Measurements from ENCODE around the gene CD19.
"Not testable (repeated sequence)": the region's sequence is repeated elsewhere in the genome, so short reads cannot be mapped to it uniquely, and the experiment has no call there.

Gene CD19

DNA sequence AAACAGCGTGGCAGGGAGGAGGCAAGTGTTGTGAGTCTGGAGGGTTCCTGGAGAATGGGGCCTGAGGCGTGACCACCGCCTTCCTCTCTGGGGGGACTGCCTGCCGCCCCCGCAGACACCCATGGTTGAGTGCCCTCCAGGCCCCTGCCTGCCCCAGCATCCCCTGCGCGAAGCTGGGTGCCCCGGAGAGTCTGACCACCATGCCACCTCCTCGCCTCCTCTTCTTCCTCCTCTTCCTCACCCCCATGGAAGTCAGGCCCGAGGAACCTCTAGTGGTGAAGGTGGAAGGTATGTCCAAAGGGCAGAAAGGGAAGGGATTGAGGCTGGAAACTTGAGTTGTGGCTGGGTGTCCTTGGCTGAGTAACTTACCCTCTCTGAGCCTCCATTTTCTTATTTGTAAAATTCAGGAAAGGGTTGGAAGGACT, at the start of gene CD19:
CD19 (plus strand) TSS at position 171 of the 425 bp plus-strand sequence; CDS start at position 201, 30 bp downstream.
- Histone ChIP-seq H3K9ac (peak within 1 kb of the TSS; percentile 79 to 96 (median 92)), H4K20me1 (peaks cover 0 to 27% (median 2%) of the 10 kb centered on the region in 11 experiments; a peak in 10 of 22 replicates), H3K9me3 (replicated peaks in 1 of 11) (peaks cover 0 to 6% (median 0%) of the 10 kb centered on the region in 11 experiments; a peak in 2 of 22 replicates), H3K27me3 (no peaks in the 10 kb centered on the region), H3K4me1 (peaks cover 49 to 90% (median 83%) of the 10 kb centered on the region in 10 experiments), H3K4me3 (peak within 1 kb of the TSS; percentile 37 to 95 (median 87)), H3K36me3 (peaks cover 0 to 37% (median 33%) of the 10 kb centered on the region in 11 experiments; a peak in 18 of 22 replicates), H3K4me2 (peak within 1 kb of the TSS; percentile 82 to 98 (median 94)), H3K27ac (peak within 1 kb of the TSS; percentile 81 to 94 (median 92))
- no peak for TF ChIP-seq Cebpa-rat (IDR thresholded peaks at IDR 0.05)

DNA sequence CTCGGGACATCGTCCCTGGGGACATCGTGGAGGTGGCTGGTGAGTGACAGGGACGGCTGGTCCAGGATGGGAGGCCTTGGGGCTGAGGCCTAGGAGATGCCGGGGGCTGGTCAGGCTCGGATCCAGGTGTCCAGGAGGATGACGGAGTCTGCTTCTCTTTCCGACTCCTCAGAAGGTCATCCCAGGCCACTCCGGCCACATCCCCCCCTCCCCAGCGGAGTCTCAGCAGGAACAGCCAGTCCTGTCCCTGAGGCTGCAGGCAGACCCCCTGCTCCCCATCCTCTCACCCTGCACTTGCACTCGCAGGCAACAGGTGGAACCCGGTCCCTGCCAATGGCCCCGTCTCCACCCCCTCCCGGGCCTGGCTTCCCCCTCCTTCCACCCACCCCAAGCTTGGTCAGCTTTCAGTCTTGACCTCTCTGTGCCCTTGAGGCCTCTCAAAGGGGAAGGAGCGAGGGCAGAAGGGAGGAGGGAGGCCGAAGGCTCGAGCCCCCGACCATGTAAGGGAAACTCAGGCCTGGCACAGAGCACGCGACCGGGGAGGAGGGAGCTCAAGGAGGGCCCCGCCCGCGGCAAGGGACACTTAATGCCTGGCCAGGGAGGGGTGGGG, 49.1 kb upstream of the CD19 start:
- H3K9ac ChIP-seq, result peak overlapping the region in 7 of 11 experiments; percentile 5 to 38 (median 10); a peak in 4 of 22 replicates
- H4K20me1 ChIP-seq, result no peaks in the 10 kb centered on the region
- H3K4me3 ChIP-seq, result no peak overlapping the region
- no peaks in the 10 kb centered on the region for H3K9me3 ChIP-seq (replicated peaks in 1 of 11)
- peak overlapping the region in 2 of 11 experiments; percentile 7 to 24; a peak in 1 of 22 replicates for H3K4me2 ChIP-seq
- TF ChIP-seq Cebpa-rat (IDR thresholded peaks at IDR 0.05), result no peak
- H3K36me3 ChIP-seq, result no peaks in the 10 kb centered on the region; a peak in 1 of 22 replicates
- H3K27me3 ChIP-seq, result no peaks in the 10 kb centered on the region
- H3K27ac ChIP-seq, result no peak overlapping the region
- H3K4me1 ChIP-seq, result peaks cover 13 to 60% (median 48%) of the 10 kb centered on the region in 10 experiments

DNA sequence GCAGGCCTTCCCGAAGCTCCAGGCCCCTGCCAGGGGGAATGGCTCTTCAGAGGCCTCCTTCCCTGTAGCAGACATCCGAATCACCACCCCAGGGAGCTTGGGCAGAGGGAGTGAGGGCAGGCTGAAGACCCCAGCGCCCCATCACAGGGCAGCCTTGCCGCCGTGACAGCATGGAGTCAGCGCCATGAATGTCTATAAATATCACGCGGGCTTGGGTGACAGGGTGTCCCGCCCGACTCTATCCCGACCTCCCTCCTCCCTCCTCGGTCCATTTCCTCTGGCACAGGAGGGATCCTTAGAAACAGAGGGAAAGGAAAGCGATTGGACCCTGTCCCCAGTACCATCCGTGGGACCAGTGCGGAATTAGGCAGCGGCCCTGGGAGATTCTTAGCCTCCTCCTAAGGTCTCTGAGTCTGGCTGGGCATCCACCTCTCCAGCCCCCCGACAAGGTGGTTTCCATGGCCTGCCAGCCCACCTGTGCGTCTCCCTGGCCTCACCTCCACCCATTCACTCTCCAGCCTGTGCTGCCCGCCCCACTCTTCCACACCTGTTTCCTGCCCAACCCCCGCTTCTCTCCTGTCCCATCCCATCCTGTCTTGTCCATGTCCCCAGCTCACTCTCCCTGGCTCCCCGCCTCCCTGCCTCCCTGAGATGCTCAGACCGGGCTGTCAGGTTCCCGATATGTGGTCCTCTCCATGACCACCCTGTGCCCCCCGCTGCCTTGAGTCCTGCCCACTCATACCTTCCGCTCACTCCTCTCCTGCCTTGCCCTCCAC, 48.4 kb upstream of the CD19 start:
- Histone ChIP-seq H3K4me1 (peaks cover 13 to 52% (median 40%) of the 10 kb centered on the region in 10 experiments; a peak in 19 of 20 replicates), H3K4me3 (no peak overlapping the region), H3K9me3 (replicated peaks in 1 of 11) (no peaks in the 10 kb centered on the region), H4K20me1 (no peaks in the 10 kb centered on the region), H3K27me3 (no peaks in the 10 kb centered on the region), H3K36me3 (no peaks in the 10 kb centered on the region; a peak in 1 of 22 replicates), H3K27ac (no peak overlapping the region), H3K9ac (peak overlapping the region in 5 of 11 experiments; percentile 5 to 38 (median 10); a peak in 3 of 22 replicates), H3K4me2 (peak overlapping the region in 3 of 11 experiments; percentile 7 to 24 (median 7); a peak in 2 of 22 replicates)
- no peak for TF ChIP-seq Cebpa-rat (IDR thresholded peaks at IDR 0.05)

DNA sequence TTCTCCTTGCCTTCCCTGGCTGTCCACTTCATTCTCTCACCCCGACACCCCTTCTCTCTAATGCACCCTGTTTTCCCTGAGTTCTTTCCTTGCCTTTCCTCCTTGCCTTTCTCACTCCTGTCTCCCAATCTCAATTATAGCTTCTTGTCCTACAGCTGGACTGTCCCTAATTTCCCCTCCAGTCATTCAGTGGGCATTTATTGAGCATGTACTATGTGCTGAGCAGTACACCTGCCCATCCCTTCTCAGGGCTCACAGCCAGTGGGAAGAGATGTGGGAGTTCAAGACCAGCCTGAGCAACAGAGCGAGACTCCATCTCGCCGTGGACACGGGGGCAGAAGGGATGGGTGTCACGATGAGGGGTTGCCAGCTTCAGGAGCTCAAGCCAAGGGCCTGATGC, 47.7 kb upstream of the CD19 start:
- Histone ChIP-seq H3K4me2 (no peak overlapping the region), H3K27me3 (no peaks in the 10 kb centered on the region), H3K36me3 (peaks cover 0 to 4% (median 0%) of the 10 kb centered on the region in 11 experiments; a peak in 1 of 22 replicates), H3K27ac (no peak overlapping the region), H3K4me1 (peaks cover 10 to 46% (median 34%) of the 10 kb centered on the region in 10 experiments; a peak in 19 of 20 replicates), H3K9me3 (replicated peaks in 1 of 11) (no peaks in the 10 kb centered on the region), H3K4me3 (no peak overlapping the region), H4K20me1 (no peaks in the 10 kb centered on the region), H3K9ac (0 out of 22 replicates have a peak overlapping the region, but pooled peaks of 1 of the 11 experiments have one; percentile 3)
- no peak for TF ChIP-seq Cebpa-rat (IDR thresholded peaks at IDR 0.05)

DNA sequence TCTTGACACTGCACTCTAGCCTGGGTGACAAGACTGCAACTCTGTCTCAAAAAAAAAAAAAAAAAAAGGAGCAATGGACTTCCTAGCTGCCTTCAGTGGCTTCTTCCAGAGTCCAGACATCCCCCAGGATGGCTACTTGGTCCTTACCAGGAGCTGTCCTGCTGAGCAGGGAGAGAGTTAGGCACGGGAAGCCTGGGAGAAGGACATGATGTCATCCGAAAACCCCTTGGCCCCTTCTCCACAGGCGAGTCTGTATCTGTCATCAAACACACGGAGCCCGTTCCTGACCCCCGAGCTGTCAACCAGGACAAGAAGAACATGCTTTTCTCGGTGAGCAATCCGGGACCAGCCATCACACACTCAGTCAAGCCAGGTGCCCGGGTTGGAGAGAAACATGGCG, 44.8 kb upstream of the CD19 start:
- no peak overlapping the region for H3K27ac ChIP-seq
- peaks cover 0 to 33% (median 19%) of the 10 kb centered on the region in 10 experiments; a peak in 15 of 20 replicates for H3K4me1 ChIP-seq
- no peak overlapping the region for H3K4me3 ChIP-seq
- H3K27me3 ChIP-seq, result no peaks in the 10 kb centered on the region
- no peaks in the 10 kb centered on the region for H4K20me1 ChIP-seq
- TF ChIP-seq Cebpa-rat (IDR thresholded peaks at IDR 0.05), result no peak
- H3K36me3 ChIP-seq, result peaks cover 0 to 4% (median 0%) of the 10 kb centered on the region in 11 experiments; a peak in 1 of 22 replicates
- no peaks in the 10 kb centered on the region for H3K9me3 ChIP-seq (replicated peaks in 1 of 11)
- no peak overlapping the region for H3K9ac ChIP-seq
- no peak overlapping the region for H3K4me2 ChIP-seq

DNA sequence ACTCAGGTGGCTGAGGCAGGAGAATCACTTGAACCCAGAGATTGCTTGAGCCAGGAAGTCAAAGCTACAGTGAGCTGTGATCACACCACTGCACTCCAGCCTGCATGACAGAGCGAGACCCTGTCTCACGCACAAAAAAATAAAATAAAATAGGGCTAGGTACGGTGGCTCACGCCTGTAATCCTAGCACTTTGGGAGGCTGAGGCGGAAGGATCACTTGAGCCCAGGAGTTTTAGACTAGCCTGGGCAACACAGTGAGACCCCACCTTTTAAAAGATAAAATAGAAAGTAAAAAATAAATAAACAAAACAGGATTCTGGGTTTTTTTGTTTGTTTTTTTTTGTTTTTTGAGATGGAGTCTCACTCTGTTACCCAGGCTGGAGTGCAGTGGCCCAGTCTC, 41.4 kb upstream of the CD19 start:
- H4K20me1 ChIP-seq; H3K27ac ChIP-seq; H3K9ac ChIP-seq; H3K27me3 ChIP-seq; H3K4me3 ChIP-seq; H3K9me3 ChIP-seq (replicated peaks in 1 of 11); H3K4me2 ChIP-seq: not testable (repeated sequence)
- Histone ChIP-seq H3K36me3 (peaks cover 0 to 12% (median 0%) of the 10 kb centered on the region in 11 experiments; a peak in 6 of 22 replicates), H3K4me1 (peaks cover 0 to 40% (median 33%) of the 10 kb centered on the region in 10 experiments; a peak in 15 of 20 replicates)

DNA sequence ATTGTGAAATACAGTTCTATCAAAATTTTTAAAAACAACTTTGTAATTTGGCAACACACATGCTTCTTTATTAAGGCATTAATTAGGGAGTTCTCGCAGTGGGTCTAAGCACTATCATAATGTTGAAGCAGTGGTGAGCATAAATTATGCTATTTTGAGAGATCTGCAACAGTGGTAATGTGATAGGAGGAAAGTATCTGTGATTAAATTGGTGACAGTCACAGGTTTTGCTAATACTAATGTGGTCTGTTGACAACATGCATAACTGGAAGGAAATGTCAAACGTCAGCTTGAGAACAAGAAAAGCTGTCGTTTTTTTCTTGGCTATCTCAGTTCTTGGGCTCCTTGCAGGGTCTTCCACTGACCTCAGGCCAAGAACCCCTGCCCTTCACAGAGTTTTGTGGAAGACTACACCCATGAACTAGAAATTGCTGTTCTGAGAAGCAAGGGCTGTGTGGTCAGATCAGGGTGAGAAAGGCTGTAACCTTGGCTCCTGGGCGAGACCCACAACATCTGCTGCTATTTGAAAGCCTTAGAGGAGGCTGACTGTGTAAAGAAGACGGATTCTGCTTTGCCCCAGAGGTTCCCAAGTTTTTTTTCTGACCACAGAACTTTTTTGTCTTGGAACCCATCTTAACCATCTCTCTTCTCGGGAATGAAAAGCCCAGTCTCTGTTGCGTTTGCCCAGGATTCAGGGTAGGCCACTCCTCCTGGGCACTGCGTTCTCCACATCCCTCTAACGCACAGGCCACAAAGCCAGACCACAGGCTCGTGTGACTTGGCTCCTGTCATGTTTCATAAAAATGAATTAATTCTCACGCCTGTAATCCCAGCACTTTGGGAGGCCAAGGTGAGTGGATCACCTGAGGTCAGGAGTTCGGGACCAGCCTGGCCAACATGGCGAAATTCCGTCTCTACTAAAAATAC, 39.5 kb upstream of the CD19 start:
- Histone ChIP-seq H3K4me3 (no peak overlapping the region), H3K27ac (peak overlapping the region in 6 of 11 experiments; percentile 3 to 63 (median 24); a peak in 9 of 22 replicates), H4K20me1 (no peaks in the 10 kb centered on the region), H3K27me3 (no peaks in the 10 kb centered on the region), H3K36me3 (peaks cover 0 to 12% (median 0%) of the 10 kb centered on the region in 11 experiments; a peak in 7 of 22 replicates), H3K4me1 (peaks cover 0 to 30% (median 26%) of the 10 kb centered on the region in 10 experiments; a peak in 15 of 20 replicates), H3K4me2 (peak overlapping the region in 7 of 11 experiments; percentile 15 to 43 (median 32); a peak in 11 of 22 replicates), H3K9ac (peak overlapping the region in 4 of 11 experiments; percentile 25 to 52 (median 45); a peak in 5 of 22 replicates), H3K9me3 (replicated peaks in 1 of 11) (no peaks in the 10 kb centered on the region)
- 0 out of 22 replicates have a peak, but pooled peaks of 1 of the 11 experiments have one; percentile 14 for TF ChIP-seq Cebpa-rat (IDR thresholded peaks at IDR 0.05)

DNA sequence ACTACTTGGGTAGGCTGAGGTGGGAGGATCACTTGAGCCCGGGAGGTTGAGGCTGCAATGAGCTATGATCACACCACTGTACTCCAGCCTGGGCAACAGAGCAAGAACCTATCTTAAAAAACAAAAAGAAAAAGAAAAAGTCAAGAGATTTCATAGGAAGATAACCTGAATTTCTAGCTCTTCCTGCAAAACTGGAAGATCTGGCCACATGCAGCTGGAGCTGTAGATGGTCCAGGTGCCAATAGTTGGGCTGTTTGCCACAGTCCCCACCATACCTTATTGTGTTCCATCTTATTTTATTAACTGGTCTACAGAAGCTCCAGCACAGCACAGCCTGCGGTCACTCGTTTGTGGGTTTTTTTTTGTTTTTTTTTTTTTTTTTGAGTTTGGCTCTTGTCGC, 38.5 kb upstream of the CD19 start:
- Histone ChIP-seq H3K4me2 (no peak overlapping the region), H3K27ac (no peak overlapping the region), H3K9ac (no peak overlapping the region), H3K27me3 (no peaks in the 10 kb centered on the region), H3K9me3 (replicated peaks in 1 of 11) (no peaks in the 10 kb centered on the region), H3K36me3 (peaks cover 0 to 19% (median 7%) of the 10 kb centered on the region in 11 experiments; a peak in 14 of 22 replicates), H3K4me3 (no peak overlapping the region), H4K20me1 (no peaks in the 10 kb centered on the region), H3K4me1 (peaks cover 0 to 30% (median 26%) of the 10 kb centered on the region in 10 experiments; a peak in 15 of 20 replicates)
- TF ChIP-seq Cebpa-rat (IDR thresholded peaks at IDR 0.05), result no peak
